HuH-7 (cell line): ENCODE data around the gene KRTAP19-1.
A peak's percentile ranks its signal among the peaks of the same experiment; 100 is the strongest.

Experiments
- DNase-seq: peaks from one replicate; pipeline ENCODE4 v3.0.0; 2011; ENCODE audit warnings: low spot score

The KRTAP19-1 gene

DNA sequence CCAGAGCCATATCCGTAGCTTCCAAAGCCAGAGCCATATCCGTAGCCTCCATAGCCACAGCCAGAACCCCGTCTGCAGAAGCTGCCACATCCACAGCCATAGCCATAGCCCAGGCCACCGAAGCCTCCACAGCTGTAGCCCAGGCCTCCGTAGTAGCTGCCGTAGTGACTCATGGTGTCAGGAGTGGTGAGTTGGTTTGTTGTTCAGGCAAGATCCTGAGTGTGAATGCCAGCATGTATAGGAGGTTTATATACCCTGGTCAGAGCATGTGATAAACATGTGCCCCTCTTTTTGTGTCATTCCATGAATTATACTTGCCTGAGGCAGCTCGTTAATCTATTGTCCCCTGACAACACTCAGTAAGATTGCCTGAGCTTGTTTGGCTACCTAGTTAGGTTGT is at the start of gene KRTAP19-1:
TSS of gene KRTAP19-1 (minus strand) at position 223 of the 400 bp plus-strand sequence. CDS start at position 173, 50 bp downstream.
- DNase-seq: no peak

DNA sequence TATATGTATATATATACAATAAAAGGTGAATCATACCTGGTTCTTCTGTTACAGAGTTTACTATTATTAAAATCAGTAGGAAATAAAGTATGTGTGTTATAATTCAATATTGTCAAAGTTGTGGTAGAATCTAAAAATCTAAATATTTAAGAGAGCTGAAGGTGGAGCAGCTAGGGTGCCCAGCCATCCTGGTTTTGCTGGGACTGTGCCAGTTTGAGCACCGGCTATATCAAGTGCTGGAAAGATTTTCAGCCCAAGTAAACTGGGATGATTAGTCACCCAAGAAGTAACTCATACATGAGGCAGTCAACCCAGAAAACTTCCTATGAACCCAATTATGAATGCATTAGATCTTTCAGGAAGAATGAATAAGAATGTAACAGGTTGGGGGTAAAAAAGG is 38.7 kb upstream of the KRTAP19-1 start:
- DNase-seq: no peak

DNA sequence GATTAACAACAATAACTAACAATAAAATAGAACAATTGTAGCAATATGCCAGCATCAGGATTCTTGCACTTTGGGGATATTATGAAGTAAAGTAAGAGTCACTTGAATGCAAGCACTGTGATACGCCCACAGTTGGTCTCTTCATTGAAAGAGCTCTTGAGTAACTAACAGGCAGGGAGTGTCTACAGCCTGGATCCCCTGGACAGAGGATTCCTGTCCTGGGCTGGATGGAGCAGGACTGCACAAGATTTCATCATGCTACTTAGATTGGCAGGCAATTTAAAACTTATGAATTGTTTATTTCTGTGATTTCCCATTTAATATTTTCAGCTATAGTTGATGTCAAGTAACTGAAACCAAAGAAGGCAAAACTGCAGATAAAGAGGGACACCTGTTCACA is 35.5 kb upstream of the KRTAP19-1 start:
- no peak for DNase-seq

DNA sequence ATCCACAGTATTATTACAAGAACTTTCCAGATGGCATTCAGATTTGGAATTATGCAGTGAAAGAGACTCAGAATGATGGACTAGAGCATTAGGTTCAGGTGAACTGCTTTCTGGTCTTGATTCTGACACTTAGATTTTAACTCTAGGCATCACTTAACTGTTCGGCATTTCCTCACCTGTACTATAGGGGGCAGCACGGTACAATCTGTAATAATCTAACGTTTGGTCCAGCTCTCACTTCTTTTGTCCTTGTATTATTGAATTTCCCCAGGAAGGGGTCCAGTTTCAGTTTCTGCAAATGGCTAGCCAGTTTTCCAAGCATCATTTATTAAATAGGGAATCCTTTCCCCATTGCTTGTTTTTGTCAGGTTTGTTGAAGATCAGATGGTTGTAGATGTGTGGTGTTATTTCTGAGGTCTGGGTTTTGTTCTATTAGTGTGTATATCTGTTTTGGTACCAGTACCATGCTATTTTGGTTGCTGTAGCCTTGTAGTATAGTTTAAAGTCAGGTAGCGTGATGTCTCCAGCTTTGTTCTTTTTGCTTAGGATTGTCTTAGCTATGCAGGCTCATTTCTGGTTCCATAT is 25.5 kb upstream of the KRTAP19-1 start:
- DNase-seq: peak; percentile 7

DNA sequence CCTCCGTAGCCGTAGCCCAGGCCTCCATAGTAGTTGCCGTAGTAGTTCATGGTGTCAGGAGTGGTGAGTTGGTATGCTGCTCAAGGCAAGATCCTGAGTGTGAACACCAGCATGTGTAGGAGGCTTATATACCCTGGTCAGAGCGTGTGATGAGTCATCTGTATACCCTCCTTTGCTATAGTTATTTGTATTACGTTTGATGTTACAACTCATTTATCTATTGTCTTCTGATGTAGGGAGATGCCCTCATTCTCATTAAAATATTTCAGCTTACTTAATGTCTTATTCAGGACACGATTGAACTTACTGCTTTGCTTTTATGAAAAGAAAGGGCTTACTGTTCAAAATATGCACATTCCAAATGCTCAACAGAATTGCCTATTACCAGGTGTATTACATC is 21.9 kb upstream of the KRTAP19-1 start, which contains the start of gene KRTAP19-5:
TSS of gene KRTAP19-5 (minus strand) at position 101 of the 400 bp plus-strand sequence. CDS start at position 50, 51 bp downstream.
- no peak for DNase-seq

DNA sequence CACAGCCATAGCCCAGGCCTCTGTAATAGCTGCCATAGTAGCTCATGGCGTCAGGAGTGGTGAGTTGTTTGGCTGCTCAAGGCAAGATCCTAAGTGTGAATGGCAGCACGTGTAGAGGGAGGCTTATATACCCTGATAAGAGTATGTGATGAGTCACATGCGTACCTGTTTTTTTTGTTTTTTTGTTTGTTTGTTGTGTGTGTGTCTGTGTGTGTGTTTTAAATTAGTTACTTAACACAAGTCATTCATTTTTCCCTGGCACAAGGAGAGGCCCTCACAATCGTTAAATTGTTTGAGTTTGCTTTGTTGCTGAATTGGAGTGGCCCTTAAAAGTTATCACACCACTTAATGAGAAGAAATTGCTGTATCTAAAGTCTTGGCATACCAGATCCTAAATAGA is 16.9 kb upstream of the KRTAP19-1 start, which contains the start of gene KRTAP19-4:
TSS of gene KRTAP19-4 (minus strand) at position 101 of the 400 bp plus-strand sequence. CDS start at position 46, 55 bp downstream.
- no peak for DNase-seq

DNA sequence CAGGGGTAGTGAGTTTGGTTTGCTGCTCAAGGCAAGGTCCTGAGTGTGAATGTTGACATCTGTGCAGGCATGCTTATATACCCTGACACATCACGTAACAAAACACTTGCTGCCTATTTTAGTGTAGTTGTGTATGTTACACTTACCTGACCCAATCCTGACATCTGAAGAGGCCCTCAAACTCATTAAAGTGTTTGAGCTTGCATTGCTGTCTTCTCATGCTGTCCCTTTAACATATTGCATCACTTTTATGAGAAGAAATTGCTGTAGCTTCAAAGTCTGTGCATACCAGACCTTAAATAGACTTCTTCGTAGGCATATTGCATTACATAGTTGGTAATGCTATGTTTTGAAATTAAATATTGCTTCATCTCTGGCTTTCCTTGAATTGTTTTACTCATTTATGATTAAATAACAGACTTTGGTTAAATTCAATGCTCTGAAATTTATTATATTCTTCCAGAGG is 11.8 kb upstream of the KRTAP19-1 start, which contains the start of gene KRTAP19-3:
TSS of gene KRTAP19-3 (minus strand) at position 51 of the 466 bp plus-strand sequence. CDS start 56 bp downstream, outside the sequence.
- no peak for DNase-seq

DNA sequence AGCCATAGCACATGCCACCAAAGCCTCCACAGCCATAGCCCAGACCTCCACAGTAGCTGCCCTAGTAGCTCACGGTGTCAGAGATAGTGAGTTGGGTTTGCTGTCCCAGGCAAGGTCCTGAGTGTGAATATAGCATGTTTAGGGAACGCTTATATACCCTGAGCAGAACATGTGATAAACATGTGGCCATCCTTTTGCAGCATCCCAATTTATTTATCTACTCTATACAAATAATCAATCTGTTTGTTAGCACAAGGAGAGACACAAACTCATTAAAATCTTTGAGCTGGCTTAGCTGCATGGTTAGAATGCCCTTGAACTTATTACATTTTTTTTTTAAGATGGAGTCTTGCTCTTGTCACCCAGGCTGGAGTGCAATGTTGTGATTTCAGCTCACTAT is 7.2 kb upstream of the KRTAP19-1 start, which contains the start of gene KRTAP19-2:
TSS of gene KRTAP19-2 (minus strand) at position 101 of the 400 bp plus-strand sequence. CDS start at position 13, 88 bp downstream.
- no peak for DNase-seq

DNA sequence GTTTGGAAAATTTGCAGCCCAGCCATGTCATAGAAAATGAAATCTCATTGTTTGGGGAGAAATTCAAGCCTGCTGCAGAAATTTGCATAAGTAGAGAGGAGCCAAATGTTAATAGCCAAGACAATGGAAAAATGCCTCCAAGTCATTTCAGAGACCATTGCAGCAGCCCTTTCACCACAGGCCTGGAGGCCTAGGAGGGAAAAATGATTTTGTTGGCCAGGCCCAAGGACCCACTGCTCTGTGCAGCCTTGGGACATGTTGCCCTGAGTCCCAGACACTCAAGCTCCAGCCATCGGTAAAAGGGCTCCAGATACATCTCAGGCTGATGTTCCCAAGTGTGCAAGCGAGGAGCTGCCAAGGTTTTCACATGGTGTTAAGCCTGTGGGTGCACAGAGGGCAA is 6.0 kb upstream of the KRTAP19-1 start:
- no peak for DNase-seq

DNA sequence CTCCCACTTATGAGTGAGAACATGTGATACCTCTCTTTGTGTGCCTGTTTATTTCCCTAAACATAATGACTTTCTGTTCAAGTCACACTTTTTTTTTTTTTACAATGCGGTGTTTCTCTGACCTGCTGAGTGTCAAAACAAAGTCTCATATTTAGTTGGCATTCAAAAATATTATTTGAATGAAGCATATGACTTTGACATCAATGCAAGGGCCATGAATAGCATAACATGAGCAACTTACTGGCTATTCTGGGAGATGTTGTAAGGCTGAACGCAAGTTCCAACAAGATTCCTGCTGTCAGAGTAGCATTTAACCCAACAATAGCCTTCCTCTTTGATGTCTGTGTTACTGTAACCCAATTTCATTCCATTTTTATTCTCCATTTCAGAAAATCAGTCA is 2.0 kb upstream of the KRTAP19-1 start:
- DNase-seq: no peak

DNA sequence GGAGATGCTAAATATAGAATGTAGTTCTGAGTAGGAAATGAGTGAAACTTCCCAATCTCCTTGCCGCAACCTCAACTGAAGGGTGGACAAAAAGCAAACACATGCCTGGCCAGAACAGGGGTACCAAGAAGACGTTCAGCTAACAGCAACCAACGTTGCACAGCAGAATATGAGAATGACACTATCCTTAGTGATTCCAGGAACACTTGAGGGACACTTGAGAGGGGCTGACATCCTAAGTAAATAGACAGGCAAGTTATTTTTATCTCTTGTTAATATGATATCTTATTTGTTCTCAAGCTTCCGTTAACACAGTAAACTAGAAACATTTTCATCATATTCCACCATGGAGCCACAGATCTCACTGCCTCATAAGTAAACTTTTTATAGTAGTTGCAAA is 908 bp downstream of the KRTAP19-1 start:
- DNase-seq: no peak

DNA sequence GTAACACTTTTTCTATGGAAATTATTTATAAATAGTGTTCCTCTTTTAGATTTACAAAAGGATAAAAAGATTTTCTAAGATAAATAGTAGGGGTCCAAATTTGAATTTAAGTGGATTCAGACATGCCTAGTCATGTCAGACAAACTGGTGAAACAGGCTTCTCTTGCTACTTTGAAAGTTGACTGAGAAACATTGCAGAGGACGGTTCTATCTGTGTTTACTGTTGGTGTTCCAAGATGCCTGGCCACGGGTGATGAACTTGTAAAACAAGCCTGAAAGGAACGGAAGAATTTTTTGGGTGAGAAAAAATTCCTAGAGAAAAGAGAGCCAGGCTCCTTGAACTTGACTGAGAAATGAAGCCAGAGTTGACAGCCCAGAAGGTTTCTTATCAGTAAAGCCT is 2.2 kb downstream of the KRTAP19-1 start:
- no peak for DNase-seq

DNA sequence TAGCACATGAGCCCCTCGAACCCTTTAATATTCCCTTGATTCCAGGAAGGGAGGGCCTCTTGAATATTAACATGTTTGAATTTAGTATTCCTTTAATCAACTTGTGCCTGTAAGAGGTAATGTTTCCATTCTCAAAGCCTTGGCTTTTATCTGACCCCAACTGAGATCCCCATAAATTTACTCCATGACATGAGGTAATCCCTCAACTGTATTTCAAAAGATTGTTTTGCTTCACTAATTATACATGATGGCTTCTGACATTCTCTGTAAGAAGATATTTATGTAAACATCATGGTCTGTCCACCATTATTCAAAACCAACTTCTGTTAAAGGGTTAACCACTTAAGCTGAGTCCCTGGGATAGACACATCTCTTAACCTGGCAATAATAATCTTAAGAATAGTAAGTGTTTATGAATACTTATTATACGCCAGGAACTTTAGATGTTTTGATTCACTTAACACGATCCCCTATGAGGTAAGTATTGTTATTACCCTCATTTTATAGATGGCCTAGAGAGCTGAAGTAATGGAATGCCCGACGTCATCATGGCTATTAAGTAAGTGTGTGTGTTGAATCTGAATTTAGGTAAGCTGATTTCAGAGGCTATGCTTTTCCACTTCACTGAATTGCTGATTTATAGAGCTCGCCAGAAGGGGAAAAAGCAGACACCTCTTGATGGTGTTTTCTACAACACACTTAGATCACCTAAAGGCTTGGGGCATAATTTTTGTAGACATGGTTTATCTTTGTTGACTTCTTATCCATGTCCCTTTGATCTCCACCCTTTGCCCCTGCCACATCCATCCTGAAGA is 11.1 kb downstream of the KRTAP19-1 start:
- no peak for DNase-seq

DNA sequence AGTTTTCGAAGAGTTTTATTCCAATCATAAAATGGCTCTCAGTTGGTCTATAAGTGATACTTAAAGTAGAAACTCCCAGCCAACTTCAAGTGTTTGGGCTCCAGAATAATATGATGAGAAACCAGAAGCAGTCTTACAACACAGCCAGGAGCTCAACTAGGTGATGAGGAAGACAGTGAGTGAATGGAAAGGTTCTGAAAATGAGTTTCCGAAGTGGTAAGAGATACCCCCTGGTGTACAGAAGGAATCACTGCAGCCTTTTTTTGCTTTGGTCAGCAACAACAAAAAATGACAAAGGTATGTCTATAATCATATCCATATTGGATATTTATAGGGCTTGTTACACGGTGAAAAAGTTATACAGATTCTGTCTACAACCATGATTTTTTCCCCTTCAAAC is 16.5 kb downstream of the KRTAP19-1 start:
- no peak for DNase-seq

DNA sequence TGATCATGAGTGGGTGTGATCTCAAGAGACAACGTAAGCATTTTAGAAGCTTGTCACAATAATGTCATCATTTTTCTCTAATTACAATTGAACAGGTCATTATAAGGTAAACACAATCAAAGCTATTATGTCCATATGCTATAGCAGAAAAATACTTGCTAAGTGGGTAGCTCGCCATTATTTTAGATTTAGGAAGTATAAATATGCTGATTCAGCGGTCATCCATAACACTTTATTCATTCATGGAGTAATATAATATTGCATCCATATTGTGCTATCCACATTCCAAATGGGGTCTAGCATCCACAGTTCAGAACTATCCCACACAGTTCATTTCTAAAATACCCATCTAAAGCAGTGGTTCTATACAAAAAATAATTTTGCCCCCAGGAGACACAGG is 31.7 kb downstream of the KRTAP19-1 start:
- DNase-seq: no peak

DNA sequence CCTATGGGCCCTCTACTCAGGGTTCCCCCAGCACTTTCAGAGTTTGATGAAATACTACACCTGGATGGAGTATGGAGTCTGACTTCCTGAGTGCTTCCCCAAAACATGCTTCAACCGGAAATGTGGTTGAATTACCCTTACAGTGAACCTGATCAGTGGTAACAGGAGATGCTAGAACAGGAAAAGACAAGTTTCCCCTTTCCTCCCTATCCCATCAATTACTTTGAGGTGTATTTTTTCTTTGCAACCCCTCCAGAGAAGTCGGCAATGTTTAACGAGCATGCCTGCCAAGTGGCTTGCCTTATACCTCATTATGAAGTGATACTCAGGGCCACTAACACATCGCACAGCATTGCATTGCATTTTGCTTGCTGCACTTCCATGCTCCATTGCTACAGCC is 33.1 kb downstream of the KRTAP19-1 start:
- DNase-seq: no peak

DNA sequence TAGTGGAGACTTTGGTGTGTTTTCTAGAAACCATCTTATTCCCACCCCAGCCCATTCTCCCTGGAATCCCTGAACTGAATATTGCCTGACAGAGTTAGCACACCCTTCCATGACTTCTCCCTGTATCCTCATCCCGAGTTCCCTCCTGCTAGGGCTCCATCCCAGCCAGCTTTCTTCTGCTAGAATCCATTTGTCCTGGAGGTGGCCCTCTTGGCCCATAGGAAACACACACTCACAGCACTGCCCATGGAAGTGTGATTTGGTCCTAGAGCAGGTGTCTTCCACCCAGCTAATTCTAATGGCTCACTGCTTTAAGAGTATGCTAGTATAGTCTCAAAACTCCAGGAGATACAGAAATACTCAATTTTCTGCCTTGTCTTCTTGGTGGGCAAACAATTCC is 36.0 kb downstream of the KRTAP19-1 start:
- peak; percentile 8 for DNase-seq

DNA sequence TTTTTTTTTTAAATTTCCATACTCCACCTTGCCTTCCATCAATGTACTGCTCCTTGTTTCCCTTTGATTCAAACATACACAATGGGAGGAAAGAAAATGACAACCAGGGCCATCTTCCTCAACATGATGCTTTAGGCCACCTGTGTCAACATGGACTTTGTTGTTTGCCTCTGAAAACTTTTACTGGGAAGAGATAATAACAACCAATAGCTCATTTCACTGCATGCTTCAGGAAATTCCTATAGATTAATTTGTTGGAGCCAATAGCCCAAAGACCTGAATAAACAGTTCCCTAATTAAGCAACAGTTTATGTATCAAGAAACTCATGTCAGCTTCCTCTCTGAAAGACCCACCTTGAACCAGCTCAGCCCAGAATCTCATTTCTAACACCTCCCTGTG is 36.9 kb downstream of the KRTAP19-1 start:
- no peak for DNase-seq

DNA sequence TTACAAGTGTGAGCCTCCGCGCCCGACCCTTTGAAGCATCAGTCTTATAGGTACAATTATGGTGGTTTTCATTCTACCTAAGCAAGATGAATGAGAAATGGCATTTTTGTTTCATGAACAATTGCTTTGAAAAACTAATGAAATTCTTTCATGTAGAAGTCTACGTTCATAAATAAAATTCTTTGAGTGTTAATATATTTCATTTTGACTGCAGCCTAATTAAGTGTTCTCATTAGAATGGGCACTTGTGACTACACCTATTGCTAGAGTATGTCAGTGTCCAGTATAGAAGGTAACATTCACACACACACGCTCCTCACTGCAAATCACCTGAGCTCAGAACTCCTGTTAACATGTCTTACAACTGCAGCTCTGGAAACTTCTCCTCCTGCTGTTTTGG is 40.2 kb downstream of the KRTAP19-1 start, which contains the start of gene KRTAP15-1:
TSS of gene KRTAP15-1 (plus strand) at position 301 of the 400 bp plus-strand sequence. CDS start at position 354, 53 bp downstream.
- no peak for DNase-seq

DNA sequence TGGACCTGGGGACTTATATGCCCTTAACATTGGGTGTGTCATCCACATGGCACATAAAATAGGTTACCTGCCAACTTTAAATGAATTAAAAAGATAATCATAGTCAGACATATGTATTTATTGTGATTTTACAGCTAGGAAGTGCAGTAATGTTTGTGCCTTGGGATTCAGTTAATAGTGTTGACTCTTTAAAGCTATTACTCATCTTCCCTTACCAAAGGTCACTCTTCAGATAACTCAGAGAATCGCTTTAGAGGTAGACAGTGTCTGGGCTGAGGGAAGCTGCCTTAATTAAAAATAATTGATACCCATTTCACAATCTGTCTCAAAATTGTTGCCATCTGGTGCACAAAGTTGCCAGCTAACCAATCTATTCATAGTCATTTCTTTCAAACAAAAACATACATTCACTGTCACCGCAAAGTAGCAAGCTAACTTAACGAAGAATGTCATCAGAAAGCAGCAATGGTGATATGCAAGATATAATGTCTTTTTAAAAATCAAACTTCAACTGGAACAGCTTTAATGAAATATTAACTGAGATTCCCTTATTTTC is 43.1 kb downstream of the KRTAP19-1 start:
- DNase-seq: no peak

DNA sequence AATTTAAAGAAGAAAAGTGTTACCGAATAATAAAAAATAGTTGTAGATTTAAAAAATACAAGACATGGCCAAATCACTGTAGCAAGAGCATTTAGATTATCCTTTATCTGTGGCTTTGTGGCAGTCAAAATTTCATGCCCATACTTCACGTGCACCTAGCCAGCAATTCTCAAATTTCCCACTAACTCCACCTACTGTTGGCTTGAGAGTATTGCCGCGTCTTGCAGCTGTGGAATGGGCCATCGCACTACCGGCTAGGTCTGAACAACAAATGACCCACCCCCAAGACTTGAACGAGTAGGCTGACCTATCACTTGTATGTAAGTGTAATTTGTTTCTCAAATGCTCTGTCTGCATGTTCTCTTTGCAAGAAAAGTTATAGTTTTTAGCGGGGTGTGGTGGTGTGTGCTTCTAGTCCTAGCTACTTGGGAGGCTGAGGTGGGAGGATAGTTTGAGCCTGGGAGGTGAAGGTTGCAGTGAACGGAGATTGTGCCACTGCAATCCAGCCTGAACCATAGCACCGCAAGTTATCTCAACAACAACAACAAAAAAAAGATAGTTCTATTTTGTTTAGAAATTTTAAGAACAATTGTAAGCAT is 46.0 kb downstream of the KRTAP19-1 start:
- DNase-seq: peak; percentile 27

DNA sequence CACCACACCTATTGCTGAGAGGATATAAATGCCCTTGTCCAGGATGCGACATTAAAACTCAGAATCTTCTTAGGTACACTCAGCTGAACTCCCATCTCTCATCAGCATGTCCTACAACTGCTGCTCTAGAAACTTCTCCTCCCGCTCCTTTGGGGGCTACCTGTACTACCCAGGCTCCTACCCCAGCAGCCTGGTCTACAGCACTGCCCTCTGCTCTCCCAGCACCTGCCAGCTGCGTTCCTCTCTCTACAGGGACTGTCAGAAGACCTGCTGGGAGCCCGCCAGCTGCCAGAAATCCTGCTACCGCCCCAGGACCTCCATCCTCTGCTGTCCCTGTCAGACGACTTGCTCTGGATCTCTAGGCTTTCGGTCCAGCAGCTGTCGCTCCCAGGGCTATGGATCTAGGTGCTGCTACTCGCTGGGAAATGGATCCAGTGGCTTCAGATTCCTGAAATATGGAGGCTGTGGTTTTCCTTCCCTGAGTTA is 50.0 kb downstream of the KRTAP19-1 start, which contains the start of gene KRTAP13-4:
TSS of gene KRTAP13-4 (plus strand) at position 51 of the 486 bp plus-strand sequence. CDS start at position 107, 56 bp downstream.
- DNase-seq: no peak
